Caki2 (cell line): ENCODE results near the gene PRICKLE1. TPM values are rescaled to one million over a fixed set of nuclear protein-coding genes. Genes with fewer than 3 reads are reported as not detected.

Experiments used
- DNase-seq: peaks from one replicate; pipeline ENCODE4 v3.0.0-alpha.2; 2015; ENCODE audit warnings: low read depth
- in situ Hi-C: cut with HindIII; loops from 2 replicates; pipeline ENCODE4 v1.10.0; 2016; ENCODE audit warnings: low sequenced_read_pairs, low pct_unique_long_range_greater_than_20kb, mixed read lengths
- total RNA-seq: library from RNA; depleted of rRNA; stranded (reverse); fragments of >200 nt; shearing (Covaris generic); gene quantifications from 2 replicates; pipeline ENCODE4 v1.2.3, GENCODE V29; 2014; ENCODE audit warnings: low replicate concordance; rRNA removed

PRICKLE1 gene
- total RNA-seq: 9.5 and 10.7 TPM in 2 replicates

- DNase-seq: peak; percentile 69
- in situ Hi-C loops: no loop called here
These were observed at the start of gene PRICKLE1 for GRCh38 chr12:42589465-42590329. Gene PRICKLE1, minus strand, starts transcription at chr12:42589746. Its CDS starts 117,230 bp downstream, at chr12:42472516.

- DNase-seq: no peak
- in situ Hi-C loops: no loop called here
These were observed 49.2 kb upstream of the PRICKLE1 start for GRCh38 chr12:42638697-42639096.

- in situ Hi-C loops: no loop called here
- no peak for DNase-seq
These were observed 48.5 kb upstream of the PRICKLE1 start for GRCh38 chr12:42638011-42638410.

GRCh38 chr12:42636993-42637392 lies 47.4 kb upstream of the PRICKLE1 start:
- in situ Hi-C loops: no loop called here

GRCh38 chr12:42633594-42633993 lies 44.0 kb upstream of the PRICKLE1 start:
- in situ Hi-C loops: no loop called here

More at GRCh38 chr12:42636993-42637392, 47.4 kb upstream of the PRICKLE1 start:
- no peak for DNase-seq

GRCh38 chr12:42631513-42631912 lies 42.0 kb upstream of the PRICKLE1 start:
- no peak for DNase-seq
- in situ Hi-C loops: no loop called here

More at GRCh38 chr12:42633594-42633993, 44.0 kb upstream of the PRICKLE1 start:
- no peak for DNase-seq

GRCh38 chr12:42630314-42630713 lies 40.8 kb upstream of the PRICKLE1 start:
- no peak for DNase-seq
- in situ Hi-C loops: no loop called here

- DNase-seq: no peak
- in situ Hi-C loops: no loop called here
These were observed 37.6 kb upstream of the PRICKLE1 start for GRCh38 chr12:42627151-42627550.

- DNase-seq: peak; percentile 21
- in situ Hi-C loops: no loop called here
These were observed 36.1 kb upstream of the PRICKLE1 start for GRCh38 chr12:42625611-42626010.

- peak; percentile 17 for DNase-seq
- in situ Hi-C loops: no loop called here
These were observed 28.1 kb upstream of the PRICKLE1 start for GRCh38 chr12:42617622-42618021.

GRCh38 chr12:42615006-42615405 lies 25.5 kb upstream of the PRICKLE1 start:
- in situ Hi-C loops: no loop called here
- DNase-seq: no peak

GRCh38 chr12:42612231-42612613 lies 22.7 kb upstream of the PRICKLE1 start:
- in situ Hi-C loops: no loop called here

GRCh38 chr12:42611571-42612230 lies 22.2 kb upstream of the PRICKLE1 start:
- no peak for DNase-seq
- in situ Hi-C loops: no loop called here

More at GRCh38 chr12:42612231-42612613, 22.7 kb upstream of the PRICKLE1 start:
- no peak for DNase-seq

GRCh38 chr12:42609605-42610004 lies 20.1 kb upstream of the PRICKLE1 start:
- in situ Hi-C loops: no loop called here
- no peak for DNase-seq

- no peak for DNase-seq
- in situ Hi-C loops: no loop called here
These were observed 18.8 kb upstream of the PRICKLE1 start for GRCh38 chr12:42608196-42608825.

- in situ Hi-C loops: no loop called here
- DNase-seq: no peak
These were observed 18.1 kb upstream of the PRICKLE1 start for GRCh38 chr12:42607584-42608058.

- in situ Hi-C loops: no loop called here
These were observed 16.9 kb upstream of the PRICKLE1 start for GRCh38 chr12:42606471-42606870.

GRCh38 chr12:42605685-42606084 lies 16.1 kb upstream of the PRICKLE1 start:
- in situ Hi-C loops: no loop called here
- DNase-seq: no peak

More at GRCh38 chr12:42606471-42606870, 16.9 kb upstream of the PRICKLE1 start:
- no peak for DNase-seq
